Thoracic aorta (tissue), 2 donors: Measurements from ENCODE around the gene GOLGA1. TPM values are rescaled to one million over a fixed set of nuclear protein-coding genes. Genes with fewer than 3 reads are reported as not detected.
"Not testable (repeated sequence)": the region's sequence is repeated elsewhere in the genome, so short reads cannot be mapped to it uniquely, and the experiment has no call there.

ENCODE experiments used
- ATAC-seq: fragments of 150-250 bp; one replicate; pipeline ENCODE4 v1.8.0; 2017; ENCODE audit warnings: low read depth; ENCODE audit not compliant: insufficient number of reproducible peaks, low FRiP score
- DNase-seq: peaks from one replicate; pipeline ENCODE4 v3.0.0-alpha.2; 2020; ENCODE audit warnings: low spot score
- H3K27ac ChIP-seq, 2 donors: fragments of 200-600 bp; sonication (generic); 1 replicate in 1 of 2; 2 replicates in 1 of 2; pipeline ENCODE4 v1.5.1; 2016; ENCODE audit warnings: mild to moderate bottlenecking in 2 of 2, moderate library complexity in 2 of 2
- H3K27me3 ChIP-seq: fragments of 200-600 bp; sonication (generic); replicated peaks from 2 replicates; pipeline ENCODE4 v1.6.0; 2016; ENCODE audit warnings: mild to moderate bottlenecking; ENCODE audit not compliant: insufficient read depth
- H3K36me3 ChIP-seq: fragments of 200-600 bp; sonication (generic); one replicate; pipeline ENCODE4 v1.5.1; 2016
- H3K4me1 ChIP-seq, 2 donors: fragments of 200-600 bp; sonication (generic); 1 replicate in 1 of 2; 2 replicates in 1 of 2; pipeline versions ENCODE4 v1.5.1 to v1.6.0; 2016; ENCODE audit warnings: low read depth in 2 of 2, mild to moderate bottlenecking in 1 of 2; ENCODE audit not compliant: control insufficient read depth in 1 of 2
- H3K4me3 ChIP-seq: fragments of 200-600 bp; sonication (generic); 2 replicates; pipeline ENCODE4 v1.5.1; 2016; ENCODE audit warnings: mild to moderate bottlenecking
- H3K9me3 ChIP-seq: fragments of 200-600 bp; sonication (generic); 2 replicates; pipeline ENCODE4 v1.5.1; 2016
- total RNA-seq, 2 donors: library from RNA; depleted of rRNA; stranded (reverse); fragments of >200 nt; gene quantifications; one replicate each; pipeline versions ENCODE4 v1.1.0 to v1.2.3, GENCODE V29; 2016
- TF ChIP-seq, protein P1 (sequence below): fragments of 200-600 bp; sonication (generic); IDR thresholded peaks from one replicate; pipeline ENCODE4 v1.5.1; 2019; ENCODE audit warnings: antibody characterized with exemption

The GOLGA1 gene
- total RNA-seq, 2 donors from 2014 or later: 11.6 to 22.2 TPM

DNA sequence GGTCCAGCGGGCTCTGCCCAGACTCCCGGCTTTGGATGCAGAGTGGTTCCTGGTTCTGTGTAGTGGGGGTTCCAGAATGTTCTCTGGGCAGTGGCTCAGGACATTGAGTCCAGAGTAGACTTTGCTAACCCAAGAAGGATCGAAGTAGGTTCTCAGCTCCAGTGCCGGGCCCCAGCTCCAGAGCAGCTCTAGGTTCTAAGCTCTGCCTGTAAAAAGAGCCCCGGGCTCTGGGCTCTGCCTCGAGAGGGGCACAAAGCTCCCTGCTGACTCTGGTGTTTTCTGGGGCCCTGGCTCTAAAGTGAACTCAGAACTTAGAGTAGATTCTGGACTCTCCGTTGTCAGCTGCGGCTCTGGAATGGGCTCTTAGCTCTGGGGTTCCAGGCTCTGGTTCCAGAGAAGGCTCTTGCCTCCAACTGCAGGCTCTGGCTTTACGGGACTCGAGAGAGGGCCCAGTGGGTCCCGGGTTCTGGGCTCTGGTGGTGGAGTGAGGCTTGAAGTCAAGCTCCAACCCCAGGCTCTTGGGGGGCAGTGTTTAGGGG is 87.2 kb downstream of the GOLGA1 start:
- ATAC-seq (peak; percentile 5), DNase-seq (no peak)
- Histone ChIP-seq H3K27me3 (no peaks in the 10 kb centered on the region), H3K4me3 (peak overlapping the region; percentile 78), H3K9me3 (no peaks in the 10 kb centered on the region), H3K4me1 (peaks cover 9 to 16% of the 10 kb centered on the region in 2 donors), H3K27ac (peak overlapping the region; percentile 45 to 48), H3K36me3 (peaks cover 17% of the 10 kb centered on the region)
- TF ChIP-seq, protein P1, sequence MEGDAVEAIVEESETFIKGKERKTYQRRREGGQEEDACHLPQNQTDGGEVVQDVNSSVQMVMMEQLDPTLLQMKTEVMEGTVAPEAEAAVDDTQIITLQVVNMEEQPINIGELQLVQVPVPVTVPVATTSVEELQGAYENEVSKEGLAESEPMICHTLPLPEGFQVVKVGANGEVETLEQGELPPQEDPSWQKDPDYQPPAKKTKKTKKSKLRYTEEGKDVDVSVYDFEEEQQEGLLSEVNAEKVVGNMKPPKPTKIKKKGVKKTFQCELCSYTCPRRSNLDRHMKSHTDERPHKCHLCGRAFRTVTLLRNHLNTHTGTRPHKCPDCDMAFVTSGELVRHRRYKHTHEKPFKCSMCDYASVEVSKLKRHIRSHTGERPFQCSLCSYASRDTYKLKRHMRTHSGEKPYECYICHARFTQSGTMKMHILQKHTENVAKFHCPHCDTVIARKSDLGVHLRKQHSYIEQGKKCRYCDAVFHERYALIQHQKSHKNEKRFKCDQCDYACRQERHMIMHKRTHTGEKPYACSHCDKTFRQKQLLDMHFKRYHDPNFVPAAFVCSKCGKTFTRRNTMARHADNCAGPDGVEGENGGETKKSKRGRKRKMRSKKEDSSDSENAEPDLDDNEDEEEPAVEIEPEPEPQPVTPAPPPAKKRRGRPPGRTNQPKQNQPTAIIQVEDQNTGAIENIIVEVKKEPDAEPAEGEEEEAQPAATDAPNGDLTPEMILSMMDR: no peak

DNA sequence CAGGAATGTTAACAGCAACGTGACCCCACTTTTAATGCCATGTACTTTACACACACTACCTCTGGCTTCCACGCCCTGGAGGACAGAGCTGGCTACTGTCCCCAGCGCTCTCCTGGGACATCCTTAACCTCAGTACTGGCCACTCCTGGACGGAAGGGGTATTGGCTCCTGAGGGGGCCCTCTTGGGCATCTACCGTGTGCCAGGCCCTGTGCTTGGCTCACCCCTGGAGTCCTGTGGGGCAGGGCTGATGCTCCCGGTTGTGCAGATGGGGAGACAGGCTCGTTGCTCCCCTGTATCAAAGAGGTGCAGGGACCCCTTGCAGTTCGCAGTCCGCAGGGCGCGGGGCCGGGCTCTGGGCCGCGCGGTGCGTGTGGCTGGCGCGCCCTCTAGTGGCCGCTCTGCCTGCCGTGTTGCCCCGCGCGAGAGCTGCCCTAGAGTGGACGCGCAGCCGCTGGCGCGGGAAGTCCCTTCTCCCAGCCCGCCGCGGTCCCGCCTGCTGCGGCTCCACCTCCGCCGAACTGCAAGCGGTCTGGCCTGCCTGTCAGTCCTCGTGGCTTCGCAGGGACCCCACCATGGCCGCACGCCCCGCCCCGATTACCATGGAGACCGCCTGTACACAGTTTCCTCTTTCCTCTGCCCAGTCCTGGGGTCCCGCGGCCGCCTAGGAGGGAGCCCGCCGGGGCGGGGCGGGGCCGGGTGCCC is 87.9 kb downstream of the GOLGA1 start, which contains the start of gene WDR38:
TSS of gene WDR38 (plus strand) at position 632 of the 703 bp plus-strand sequence. CDS start 72 bp downstream, outside the sequence.
- peaks cover 9 to 16% of the 10 kb centered on the region in 2 donors for H3K4me1 ChIP-seq
- ATAC-seq (peak; percentile 81), DNase-seq (no peak)
- H3K27me3 ChIP-seq: no peaks in the 10 kb centered on the region
- H3K27ac ChIP-seq: peak within 1 kb of the TSS; percentile 45 to 48
- peaks cover 11% of the 10 kb centered on the region for H3K36me3 ChIP-seq
- TF ChIP-seq, protein P1: peak; percentile 98
- peak within 1 kb of the TSS; percentile 78 for H3K4me3 ChIP-seq
- no peaks in the 10 kb centered on the region for H3K9me3 ChIP-seq

DNA sequence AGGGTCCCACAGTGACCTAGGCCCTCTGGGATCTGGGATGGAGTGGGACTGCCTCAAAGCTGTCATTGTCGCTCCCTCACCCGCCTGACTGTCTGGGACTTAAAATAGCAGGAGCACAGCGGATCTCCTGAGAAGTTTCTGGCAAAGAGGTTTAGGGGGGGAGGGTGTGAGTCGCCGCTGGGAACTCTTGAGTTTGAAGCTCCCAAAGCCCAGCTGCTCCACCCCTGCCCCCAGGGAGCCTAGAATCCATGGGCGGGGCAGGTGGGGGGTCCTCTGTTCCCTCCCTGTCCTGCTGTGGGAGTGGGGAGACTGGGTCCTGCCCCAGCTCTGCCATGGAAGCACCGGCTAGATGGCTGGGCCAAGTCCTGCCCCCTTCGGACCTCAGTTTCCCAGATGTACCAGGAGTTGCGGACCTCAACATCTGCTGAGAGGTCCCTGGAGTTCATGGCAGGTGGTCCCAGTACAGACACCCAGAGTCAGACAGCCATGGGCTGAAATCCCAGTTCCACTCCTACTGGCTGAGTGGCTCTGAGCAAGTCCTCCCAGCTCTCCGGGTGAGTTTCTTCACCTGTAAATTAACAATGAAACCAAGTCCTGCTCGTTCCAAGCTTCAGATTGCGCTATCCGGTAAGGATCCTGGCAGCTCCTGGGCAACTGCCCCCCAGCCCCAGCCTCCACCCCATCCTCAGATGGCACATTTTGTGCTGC is 88.6 kb downstream of the GOLGA1 start:
- Histone ChIP-seq H3K4me1 (peaks cover 9 to 16% of the 10 kb centered on the region in 2 donors), H3K27me3 (no peaks in the 10 kb centered on the region), H3K4me3 (peak overlapping the region; percentile 78), H3K36me3 (peaks cover 6% of the 10 kb centered on the region), H3K9me3 (no peaks in the 10 kb centered on the region), H3K27ac (no peak overlapping the region)
- TF ChIP-seq, protein P1: no peak
- no peak for ATAC-seq
- DNase-seq: no peak

DNA sequence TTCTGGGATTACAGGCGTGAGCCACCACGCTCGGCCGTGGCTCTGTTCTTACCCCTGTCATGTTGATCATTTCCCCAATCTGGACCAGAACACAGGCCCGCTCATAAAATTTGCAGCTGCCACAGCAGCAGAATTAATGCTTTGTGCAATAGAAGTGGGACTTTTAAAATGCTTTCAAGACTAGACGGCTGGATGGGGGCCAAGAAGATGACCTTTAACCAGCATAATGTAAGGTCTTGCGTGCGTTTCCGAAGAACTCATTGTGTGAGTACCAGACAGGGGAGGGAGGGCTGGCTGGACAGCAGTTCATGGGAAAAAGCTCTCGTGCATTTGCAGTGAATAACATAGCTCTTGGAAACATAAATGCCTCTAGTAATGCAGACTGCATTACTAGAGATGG is 91.1 kb downstream of the GOLGA1 start:
- Histone ChIP-seq H3K4me3 (no peak overlapping the region), H3K9me3 (no peaks in the 10 kb centered on the region), H3K27ac (no peak overlapping the region), H3K27me3 (no peaks in the 10 kb centered on the region), H3K4me1 (peaks cover 9 to 16% of the 10 kb centered on the region in 2 donors), H3K36me3 (no peaks in the 10 kb centered on the region)
- ATAC-seq (no peak), DNase-seq (no peak)
- TF ChIP-seq, protein P1: no peak

DNA sequence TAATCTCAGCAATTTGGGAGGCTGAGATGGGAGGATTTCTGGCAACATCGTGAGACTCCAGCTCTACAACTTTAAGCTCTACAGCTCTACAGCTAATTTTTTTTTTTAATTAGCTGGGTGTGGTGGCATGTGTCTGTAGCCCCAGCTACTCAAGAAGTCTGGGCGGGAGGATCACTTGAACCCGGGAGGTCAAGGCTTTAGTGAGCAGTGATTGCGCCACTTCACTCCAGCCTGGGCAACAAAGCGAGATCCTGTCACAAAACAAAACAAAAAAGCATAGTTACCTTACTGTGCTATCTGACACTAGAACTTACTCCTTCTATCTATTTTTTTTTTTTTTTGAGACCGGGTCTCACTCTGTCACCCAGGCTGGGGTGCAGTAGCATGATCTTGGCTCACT is 93.9 kb downstream of the GOLGA1 start:
- Histone ChIP-seq H3K27ac (no peak overlapping the region), H3K27me3 (no peaks in the 10 kb centered on the region), H3K36me3 (no peaks in the 10 kb centered on the region), H3K4me1 (no peaks in the 10 kb centered on the region), H3K4me3 (no peak overlapping the region), H3K9me3 (no peaks in the 10 kb centered on the region)
- ATAC-seq: no peak
- DNase-seq: no peak
- TF ChIP-seq, protein P1: no peak

DNA sequence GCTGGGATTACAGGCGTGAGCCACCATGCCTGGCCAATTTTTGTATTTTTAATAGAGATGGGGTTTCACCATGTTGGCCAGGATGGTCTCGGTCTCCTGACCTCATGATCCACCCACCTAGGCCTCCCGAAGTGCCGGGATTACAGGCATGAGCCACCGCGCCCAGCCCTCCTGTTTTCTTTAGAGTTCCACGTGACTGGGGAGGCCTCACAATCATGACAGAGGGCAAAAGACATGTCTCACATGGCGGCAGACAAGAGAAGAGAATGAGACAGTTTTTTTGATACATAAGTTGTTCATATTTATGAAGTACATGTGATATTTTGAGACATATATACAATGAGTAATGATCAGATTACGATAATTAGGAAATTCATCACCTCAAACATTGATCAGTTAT is 94.4 kb downstream of the GOLGA1 start:
- not testable (repeated sequence) for H3K27ac ChIP-seq, H3K36me3 ChIP-seq, H3K27me3 ChIP-seq, ATAC-seq, H3K4me3 ChIP-seq, H3K9me3 ChIP-seq, H3K4me1 ChIP-seq, DNase-seq
